PFSK-1 (cell line): Measurements from ENCODE around the gene DTL.

Source experiments
- FOXP2 ChIP-seq: optimal IDR thresholded peaks from 2 replicates; pipeline ENCODE3; 2011; ENCODE audit warnings: borderline replicate concordance, control low read depth, inconsistent platforms; ENCODE audit not compliant: insufficient read depth; ENCODE audit errors: extremely low read length, extremely low read depth
- POLR2AphosphoS5 ChIP-seq: IDR thresholded peaks from 2 replicates; pipeline ENCODE4 v1.6.1; 2012; ENCODE audit warnings: low read depth, mild to moderate bottlenecking, control low read depth, low read length, moderate library complexity
- REST ChIP-seq, 2 experiments: IDR thresholded peaks; 2 replicates each; pipeline versions ENCODE4 v1.6.1 to v1.8.0; 2011 to 2012; ENCODE audit warnings: low read depth in 2 of 2, low read length in 2 of 2, control low read depth in 1 of 2, inconsistent platforms in 1 of 2, mild to moderate bottlenecking in 1 of 2, moderate library complexity in 1 of 2; ENCODE audit not compliant: insufficient read depth in 1 of 2
- SIN3A ChIP-seq: IDR thresholded peaks from 2 replicates; pipeline ENCODE4 v1.6.1; 2012; ENCODE audit warnings: mild to moderate bottlenecking, low read length, moderate library complexity, borderline replicate concordance; ENCODE audit not compliant: insufficient read depth
- TAF1 ChIP-seq: IDR thresholded peaks from 2 replicates; pipeline ENCODE4 v1.6.1; 2012; ENCODE audit warnings: low read length, control low read depth, borderline replicate concordance; ENCODE audit not compliant: insufficient read depth

DNA sequence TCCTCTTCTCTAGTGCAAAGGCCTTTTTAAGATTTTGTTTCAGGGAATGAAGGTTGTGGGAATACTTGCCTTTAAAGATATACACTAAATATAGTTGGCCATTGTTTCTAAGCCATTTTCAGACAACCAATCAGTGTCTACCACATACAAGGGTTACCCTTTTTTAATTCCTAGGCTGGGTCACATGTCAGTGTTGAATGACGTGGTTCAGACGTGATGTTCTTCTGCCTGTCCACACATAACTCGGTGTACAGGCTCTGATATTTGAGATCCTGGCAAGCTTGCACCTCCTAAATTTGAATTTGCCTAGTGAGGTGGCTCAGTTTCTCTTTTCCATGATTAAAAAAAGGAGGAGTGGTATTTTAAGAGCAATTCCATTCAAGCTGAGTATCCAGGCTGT lies 38.8 kb downstream of the DTL start:
- TF ChIP-seq REST (IDR thresholded peaks at IDR 0.05; ENCODE audit: insufficient read depth in 1 of 2, low read depth in 2 of 2, low read length in 2 of 2): no peak
- no peak for TF ChIP-seq POLR2AphosphoS5
- no peak for TF ChIP-seq TAF1
- no peak for TF ChIP-seq SIN3A
- no peak for TF ChIP-seq FOXP2
